Adrenal gland (tissue), 12 donors: ENCODE results near the gene AFAP1. TPM values are rescaled to one million over a fixed set of nuclear protein-coding genes. Genes with fewer than 3 reads are reported as not detected.

Source experiments
- DNase-seq, 7 donors: peaks; one replicate each; pipeline ENCODE4 v3.0.0-alpha.2; 2019 to 2020
- H3K27ac ChIP-seq, 5 donors: fragments of 200-600 bp; sonication (generic) in 4 of 5; 1 replicate in 3 of 5; 2 replicates in 2 of 5; pipeline versions ENCODE4 v1.5.1 to v1.8.0; 2016 to 2020; ENCODE audit warnings: mild to moderate bottlenecking in 1 of 5
- H3K27me3 ChIP-seq: fragments of 200-600 bp; 2 replicates; pipeline ENCODE4 v1.8.0; 2021
- H3K36me3 ChIP-seq, 2 donors: fragments of 200-600 bp; replicated peaks in 1 of 2; 1 replicate in 1 of 2; 2 replicates in 1 of 2; pipeline versions ENCODE4 v1.5.1 to v1.8.0; 2018 to 2022
- H3K4me1 ChIP-seq, 2 donors: fragments of 200-600 bp; replicated peaks in 1 of 2; 1 replicate in 1 of 2; 2 replicates in 1 of 2; pipeline versions ENCODE4 v1.5.1 to v1.8.0; 2018 to 2021
- H3K4me3 ChIP-seq, 4 donors: fragments of 200-600 bp; sonication (generic) in 3 of 4; one replicate each; pipeline ENCODE4 v1.5.1; 2016 to 2018
- H3K9me3 ChIP-seq, 3 donors: fragments of 200-600 bp; sonication (generic) in 1 of 3; replicated peaks in 1 of 3; 1 replicate in 2 of 3; 2 replicates in 1 of 3; pipeline versions ENCODE4 v1.5.1 to v1.8.0; 2016 to 2021
- POLR2A ChIP-seq, 2 donors: fragments of 450-650 bp; IDR thresholded peaks; one replicate each; pipeline ENCODE4 v1.6.1; 2017; ENCODE audit warnings: antibody characterized with exemption in 2 of 2, mild to moderate bottlenecking in 2 of 2, moderate library complexity in 1 of 2
- WGBS, 4 donors: extraction: QIAGEN DNeasy Blood & Tissue Kit in 2 of 4; methylation state at CpG; one replicate each; pipeline versions ENCODE4 v1.1.5 to v1.1.7; 2013 to 2017; 5-methylcytosine and 5-hydroxymethylcytosine counted together
- intact Hi-C, 2 donors: fragments of 100-400 bp; cut with DNase I; formaldehyde crosslinking; loops; one replicate each; pipeline versions ENCODE4 v1.14.1 to v1.15.0; 2022 to 2023
- polyA plus RNA-seq, 3 donors: library from polyadenylated mRNA; stranded (reverse); fragments of 200-250 nt in 2 of 3; fragments of 350-450 nt in 1 of 3; fragmentation: Illumina TruSeq in 1 of 3; extraction: RNeasy Lipid Tissue Mini Kit (QIAGEN cat#74804) in 1 of 3; gene quantifications; one replicate each; pipeline ENCODE4 v1.2.3, GENCODE V29; 2013 to 2014
- total RNA-seq, 9 donors: library from RNA; depleted of rRNA in 4 of 9; stranded (reverse); fragments of >200 nt in 4 of 9; fragments of 120-200 nt in 1 of 9; fragmentation: NEBNext Ultra II Directional in 1 of 9; extraction: Animal tissue kit (Norgen Biotek cat#: 25700) in 1 of 9; gene quantifications; one replicate each; pipeline versions ENCODE4 v1.1.0 to v1.2.4, GENCODE V29; 2013 to 2023
- TF ChIP-seq, protein P1 (sequence below), 6 experiments: fragments of 450-650 bp in 4 of 6; fragments of 200-600 bp in 2 of 6; sonication (generic) in 1 of 6; IDR thresholded peaks; 1 replicate in 5 of 6; 2 replicates in 1 of 6; pipeline versions ENCODE4 v1.5.1 to v1.8.0; 2016 to 2021; ENCODE audit warnings: antibody characterized with exemption in 6 of 6, mild to moderate bottlenecking in 2 of 6, moderate library complexity in 1 of 6
- donor health status: healthy with polysubstance abuse.
- donor health status: Bipolar disorder and iron deficiency.
- donor health status: DM: yes; HTN: yes; CAD: no.
- donor health status: DM: no; HTN: no; CAD: no.
- donor health status: DM: no; HTN: no; CAD: no.
- donor health status: DM: yes; HTN: yes; CAD: no.

The AFAP1 gene
- total and polyA plus RNA-seq, 12 donors: 3.3 to 16.1 (median 9.8) TPM

DNA sequence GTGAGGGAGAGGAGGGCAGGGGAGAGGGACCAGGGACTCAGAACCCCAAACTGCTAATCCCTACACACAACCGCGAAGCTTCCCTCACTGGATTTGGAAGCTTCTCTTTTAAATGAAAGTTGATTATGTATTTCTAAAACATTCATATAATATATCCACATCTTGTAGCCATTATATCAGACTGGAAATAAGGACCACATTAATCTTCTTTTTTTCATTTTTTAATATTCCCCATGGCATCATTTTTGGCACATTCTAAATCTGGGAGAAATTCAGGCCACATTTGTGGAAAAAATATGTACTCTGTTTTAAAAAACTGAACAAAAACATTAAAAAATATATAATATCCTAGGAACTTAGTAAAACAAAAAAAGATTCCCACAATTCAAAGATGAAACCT lies 97.8 kb downstream of the AFAP1 start:
- peaks cover 12 to 13% of the 10 kb centered on the region in 2 donors for H3K4me1 ChIP-seq
- no peak overlapping the region for H3K4me3 ChIP-seq
- H3K27me3 ChIP-seq: no peaks in the 10 kb centered on the region
- 93 to 96% (median 94%) methylated on average over 2 of the region's 2 CpGs for WGBS, 4 donors
- intact Hi-C loops: no loop called here
- H3K9me3 ChIP-seq: no peaks in the 10 kb centered on the region
- peak overlapping the region in 4 of 5 donors; percentile 23 to 87 (median 68) for H3K27ac ChIP-seq
- no peak for DNase-seq
- no peaks in the 10 kb centered on the region for H3K36me3 ChIP-seq
- TF ChIP-seq, protein P1, sequence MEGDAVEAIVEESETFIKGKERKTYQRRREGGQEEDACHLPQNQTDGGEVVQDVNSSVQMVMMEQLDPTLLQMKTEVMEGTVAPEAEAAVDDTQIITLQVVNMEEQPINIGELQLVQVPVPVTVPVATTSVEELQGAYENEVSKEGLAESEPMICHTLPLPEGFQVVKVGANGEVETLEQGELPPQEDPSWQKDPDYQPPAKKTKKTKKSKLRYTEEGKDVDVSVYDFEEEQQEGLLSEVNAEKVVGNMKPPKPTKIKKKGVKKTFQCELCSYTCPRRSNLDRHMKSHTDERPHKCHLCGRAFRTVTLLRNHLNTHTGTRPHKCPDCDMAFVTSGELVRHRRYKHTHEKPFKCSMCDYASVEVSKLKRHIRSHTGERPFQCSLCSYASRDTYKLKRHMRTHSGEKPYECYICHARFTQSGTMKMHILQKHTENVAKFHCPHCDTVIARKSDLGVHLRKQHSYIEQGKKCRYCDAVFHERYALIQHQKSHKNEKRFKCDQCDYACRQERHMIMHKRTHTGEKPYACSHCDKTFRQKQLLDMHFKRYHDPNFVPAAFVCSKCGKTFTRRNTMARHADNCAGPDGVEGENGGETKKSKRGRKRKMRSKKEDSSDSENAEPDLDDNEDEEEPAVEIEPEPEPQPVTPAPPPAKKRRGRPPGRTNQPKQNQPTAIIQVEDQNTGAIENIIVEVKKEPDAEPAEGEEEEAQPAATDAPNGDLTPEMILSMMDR (IDR thresholded peaks at IDR 0.05): no peak
- no peak for TF ChIP-seq POLR2A (IDR thresholded peaks at IDR 0.05)

DNA sequence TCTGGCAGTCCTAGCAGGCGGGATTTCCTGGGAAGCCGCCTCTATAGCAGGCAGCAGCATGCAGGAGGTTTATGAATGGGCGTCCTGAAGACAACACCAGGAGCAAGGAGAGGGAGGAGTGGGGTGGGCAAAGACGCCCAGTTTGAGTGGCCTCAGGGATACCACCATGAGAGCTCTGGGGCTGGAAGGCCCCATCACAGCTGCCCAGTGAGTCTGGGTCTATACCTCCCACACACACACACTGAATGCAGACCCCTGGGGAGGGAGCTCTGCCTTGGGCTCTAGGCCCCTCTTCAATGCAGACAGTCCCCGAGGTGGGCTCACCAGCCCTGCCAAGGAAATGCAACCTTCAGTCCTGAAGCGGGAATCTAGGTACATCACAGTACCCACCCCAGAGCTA lies 98.6 kb downstream of the AFAP1 start:
- Histone ChIP-seq H3K27ac (peak overlapping the region in 1 of 5 donors; percentile 23), H3K4me1 (peaks cover 12 to 13% of the 10 kb centered on the region in 2 donors), H3K36me3 (no peaks in the 10 kb centered on the region), H3K27me3 (no peaks in the 10 kb centered on the region), H3K9me3 (no peaks in the 10 kb centered on the region), H3K4me3 (no peak overlapping the region)
- intact Hi-C loops: no loop called here
- TF ChIP-seq, protein P1 (IDR thresholded peaks at IDR 0.05): no peak
- no peak for TF ChIP-seq POLR2A (IDR thresholded peaks at IDR 0.05)
- DNase-seq: no peak
- 87 to 95% (median 88%) methylated on average over 4 to 6 of the region's 6 CpGs for WGBS, 4 donors

DNA sequence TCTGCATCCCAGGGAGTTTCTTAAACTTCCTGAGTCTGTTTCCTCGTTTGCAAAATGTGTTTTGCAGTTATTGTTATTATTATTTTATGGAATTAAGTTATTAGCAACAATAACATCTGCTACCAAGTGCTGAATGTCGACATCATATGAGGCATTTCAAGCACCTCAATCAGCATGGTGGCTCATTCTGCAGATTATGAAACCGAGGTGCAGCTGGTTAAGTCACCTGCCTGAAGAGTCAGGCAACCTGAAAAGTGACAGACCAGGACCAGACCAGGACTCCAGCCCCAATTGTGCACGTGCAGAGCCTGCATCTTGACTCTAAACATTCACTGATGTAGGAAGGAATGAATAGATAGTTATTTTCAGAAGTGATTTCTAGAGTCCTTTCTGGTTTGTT lies 99.8 kb downstream of the AFAP1 start:
- Histone ChIP-seq H3K36me3 (no peaks in the 10 kb centered on the region), H3K4me3 (no peak overlapping the region), H3K9me3 (no peaks in the 10 kb centered on the region), H3K27ac (no peak overlapping the region), H3K4me1 (peaks cover 12 to 13% of the 10 kb centered on the region in 2 donors), H3K27me3 (no peaks in the 10 kb centered on the region)
- WGBS, 4 donors: 77 to 82% (median 80%) methylated on average over 4 of the region's 4 CpGs
- TF ChIP-seq, protein P1 (IDR thresholded peaks at IDR 0.05): no peak
- TF ChIP-seq POLR2A (IDR thresholded peaks at IDR 0.05): no peak
- intact Hi-C loops: no loop called here
- DNase-seq: no peak

DNA sequence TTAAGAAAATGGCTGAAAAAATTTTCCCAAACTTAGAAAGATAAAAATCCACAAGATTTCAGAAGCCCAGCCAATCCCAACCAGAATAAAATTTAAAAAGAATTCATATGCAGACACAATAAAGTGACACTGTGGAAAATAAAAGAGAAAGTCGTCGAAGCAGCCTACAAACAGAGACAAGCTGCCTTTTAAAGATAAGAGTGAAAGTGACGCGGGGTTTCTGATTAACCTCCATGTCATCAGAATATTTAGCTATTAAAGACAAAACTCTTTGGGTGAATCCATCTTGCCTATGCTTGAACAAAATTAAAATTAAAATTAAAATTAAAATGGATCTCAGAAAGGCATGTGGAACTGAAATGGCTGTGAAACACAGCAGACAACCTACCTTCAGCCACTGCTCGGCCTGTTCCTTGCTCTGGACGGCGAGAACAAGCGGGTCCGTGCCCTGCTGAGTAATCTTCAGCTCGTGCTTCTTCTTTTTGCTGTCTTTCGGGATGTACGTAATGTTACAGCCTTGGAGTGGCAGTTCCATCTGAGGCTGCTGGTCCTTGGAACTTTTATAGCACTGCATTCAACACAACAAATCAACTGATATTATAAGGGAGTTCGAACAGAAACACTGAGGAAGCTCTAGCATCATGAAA lies 101.4 kb downstream of the AFAP1 start:
- H3K4me1 ChIP-seq: peaks cover 11 to 13% of the 10 kb centered on the region in 2 donors
- peak in 2 of 7 donors; percentile 41 to 53 for DNase-seq
- no peaks in the 10 kb centered on the region for H3K36me3 ChIP-seq
- no peaks in the 10 kb centered on the region for H3K27me3 ChIP-seq
- intact Hi-C loops: no loop called here
- TF ChIP-seq, protein P1 (IDR thresholded peaks at IDR 0.05): no peak
- TF ChIP-seq POLR2A (IDR thresholded peaks at IDR 0.05): peak in 1 of 2 donors; percentile 30
- H3K9me3 ChIP-seq: no peaks in the 10 kb centered on the region
- no peak overlapping the region for H3K4me3 ChIP-seq
- 71 to 74% (median 71%) methylated on average over 13 of the region's 13 CpGs for WGBS, 4 donors
- H3K27ac ChIP-seq: peak overlapping the region in 3 of 5 donors; percentile 24 to 34 (median 30)
